ENCODE measurements around the gene ASTN2.

GRCh38 chr9:117080765-117081390, 334.0 kb downstream of the ASTN2 start:
- no peak for TF ChIP-seq MAX (IDR thresholded peaks at IDR 0.05)
- no peak for TF ChIP-seq EGR1 (IDR thresholded peaks at IDR 0.05; ENCODE audit: low read depth in 2 of 2)
- TF ChIP-seq CTCF (IDR thresholded peaks at IDR 0.05; ENCODE audit: low read depth, low read length, missing input control) = no peak
- TF ChIP-seq ATF3 (IDR thresholded peaks at IDR 0.05) = no peak
- no peak for TF ChIP-seq RAD21 (IDR thresholded peaks at IDR 0.05)
- TF ChIP-seq ZBTB33 (IDR thresholded peaks at IDR 0.05) = no peak
- no peak for TF ChIP-seq YY1 (IDR thresholded peaks at IDR 0.05)
- no peak for TF ChIP-seq FOXA1 (IDR thresholded peaks at IDR 0.05)
- no peak for TF ChIP-seq JUND (IDR thresholded peaks at IDR 0.05)
- TF ChIP-seq REST (IDR thresholded peaks at IDR 0.05) = no peak

Measured in liver (tissue), 3 donors.